HuH-7 (cell line): ENCODE data around the gene DOP1A.

Source experiments
- DNase-seq: peaks from one replicate; pipeline ENCODE4 v3.0.0; 2011; ENCODE audit warnings: low spot score

The DOP1A gene

DNA sequence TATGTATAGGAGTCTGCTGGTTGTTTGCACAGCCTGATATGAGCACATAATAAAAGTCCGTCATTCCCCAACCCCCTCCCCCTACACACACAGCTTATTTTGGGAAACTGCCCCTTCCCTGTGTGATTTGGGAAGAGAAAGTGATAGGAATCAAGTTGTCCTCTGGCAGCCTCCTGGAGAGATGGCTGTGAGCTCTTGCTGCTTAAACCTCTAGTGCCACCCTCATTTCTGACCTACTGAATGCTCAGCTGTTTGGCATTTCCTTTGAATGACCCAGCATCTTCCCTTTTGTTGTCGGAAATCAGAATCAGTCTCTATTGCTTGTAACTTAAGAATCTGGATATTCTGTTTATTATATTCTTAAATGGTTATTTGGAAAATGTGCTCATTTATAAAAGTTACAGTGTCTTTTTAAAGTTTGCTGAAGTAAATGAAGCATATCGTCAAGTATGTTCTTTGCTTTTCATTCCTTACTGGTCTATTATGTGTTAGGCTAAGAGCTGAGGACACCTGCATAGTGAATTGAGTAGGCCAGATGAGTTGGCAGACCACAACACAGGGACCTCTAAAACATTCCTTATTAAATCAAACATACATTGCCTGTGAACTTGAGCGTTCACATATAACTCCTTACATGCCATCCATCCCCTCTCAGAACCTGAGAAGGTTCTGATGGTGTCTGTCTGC is 131.2 kb downstream of the DOP1A start:
- DNase-seq: no peak

DNA sequence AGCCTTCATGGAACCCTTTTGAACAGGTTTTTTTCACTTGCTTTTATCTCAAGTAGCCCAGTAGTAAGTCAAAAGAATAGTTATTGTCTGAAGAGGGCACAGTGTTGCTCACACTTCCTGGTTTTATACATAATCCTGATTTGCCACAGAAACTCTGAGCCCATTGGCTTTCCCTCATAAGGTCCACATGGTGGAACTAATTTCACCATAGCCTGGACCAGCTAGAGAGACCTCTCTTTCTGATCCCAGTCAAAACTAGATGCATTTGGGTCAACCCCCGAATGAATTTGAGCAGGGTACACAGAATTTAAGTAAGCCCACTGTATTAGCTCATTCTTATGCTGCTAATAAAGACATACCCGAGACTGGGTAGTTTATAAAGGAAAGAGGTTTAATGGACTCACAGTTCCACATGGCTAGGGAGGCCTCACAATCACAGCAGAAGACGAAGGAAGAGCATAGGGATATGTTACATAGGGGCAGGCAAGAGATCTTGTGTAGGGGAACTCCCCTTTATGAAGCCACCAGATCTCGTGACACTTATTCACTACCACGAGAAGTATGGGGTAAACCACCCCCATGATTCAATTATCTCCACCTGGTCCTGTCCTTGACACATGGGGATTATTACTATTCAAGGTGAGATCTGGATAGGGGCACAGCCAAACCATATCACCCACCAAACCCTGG is 131.8 kb downstream of the DOP1A start:
- no peak for DNase-seq

DNA sequence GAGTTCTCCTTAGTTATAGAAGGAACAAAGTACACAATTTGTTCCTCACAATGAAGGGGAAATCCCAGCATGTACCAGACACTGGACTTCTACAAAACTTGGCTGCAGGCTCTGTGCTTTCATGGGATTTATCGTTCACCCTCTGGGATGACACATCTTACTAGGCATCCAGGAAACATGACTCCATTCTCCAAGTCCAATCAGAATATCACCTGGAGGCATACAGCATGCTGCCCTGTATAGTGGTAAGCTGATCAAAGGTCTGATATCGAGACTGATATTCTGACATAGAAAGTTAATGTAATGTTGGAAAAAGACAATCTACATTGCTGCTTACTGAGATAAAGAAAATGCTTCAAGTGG is 132.4 kb downstream of the DOP1A start:
- no peak for DNase-seq

DNA sequence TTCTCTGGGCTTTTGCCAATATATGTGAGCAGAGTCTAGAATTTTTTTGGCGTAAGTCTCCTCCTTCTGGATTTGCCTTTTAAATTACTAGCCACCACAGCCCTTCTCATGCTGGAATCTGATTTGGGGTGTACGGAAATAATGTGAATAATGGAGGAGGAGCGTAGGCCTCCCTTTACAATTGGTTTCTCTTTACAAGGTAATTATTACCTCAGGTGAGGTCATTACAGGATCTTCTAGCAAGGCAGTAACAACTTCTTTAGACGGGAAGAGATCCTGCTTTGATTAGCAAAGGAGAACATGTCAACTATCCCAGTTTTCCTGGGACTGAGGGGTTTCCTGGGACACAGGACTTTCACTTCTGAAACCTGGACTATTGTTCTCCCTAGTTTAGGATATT is 134.6 kb downstream of the DOP1A start:
- DNase-seq: no peak

DNA sequence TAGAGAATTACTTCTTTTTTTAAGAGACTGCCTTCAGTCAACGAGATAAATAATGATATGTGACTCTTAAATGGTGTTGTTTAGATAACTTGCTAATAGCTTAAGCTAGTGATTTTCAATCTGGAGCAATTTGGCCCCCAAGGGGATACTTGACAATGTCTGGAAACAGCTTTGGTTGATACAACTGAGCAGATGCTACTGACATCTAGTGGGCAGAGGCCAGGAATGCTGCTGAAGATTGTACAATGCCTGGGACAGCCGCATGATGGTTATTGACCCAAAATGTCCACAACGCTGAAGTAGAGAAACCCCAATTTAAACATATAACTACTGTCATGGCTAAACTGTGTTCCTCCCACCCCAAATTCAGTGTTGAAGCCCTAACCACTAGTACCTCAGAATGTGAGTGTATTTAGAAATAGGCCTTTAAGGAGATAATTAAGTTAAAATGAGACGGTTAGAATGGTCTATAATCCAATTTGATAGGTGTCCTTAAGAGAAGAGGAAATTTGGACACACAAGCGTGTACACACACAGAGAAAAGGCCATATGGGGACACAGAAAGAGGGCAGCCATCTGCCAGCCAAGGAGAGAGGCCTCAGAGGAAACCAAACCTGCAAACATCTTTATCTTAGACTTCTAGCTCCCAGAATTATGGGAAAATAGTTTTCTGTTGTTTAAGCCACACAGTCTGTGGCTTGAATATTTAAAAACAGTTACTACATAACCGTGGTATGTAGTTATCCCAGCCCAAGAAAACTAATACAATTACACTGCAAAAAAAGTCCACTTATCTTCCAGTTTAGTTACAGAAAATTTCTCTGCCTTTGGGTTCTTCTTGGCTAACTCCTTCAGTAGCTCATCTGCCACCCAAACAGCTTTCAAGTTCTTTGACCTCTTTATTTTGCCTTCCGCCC is 147.9 kb downstream of the DOP1A start:
- DNase-seq: peak; percentile 32

DNA sequence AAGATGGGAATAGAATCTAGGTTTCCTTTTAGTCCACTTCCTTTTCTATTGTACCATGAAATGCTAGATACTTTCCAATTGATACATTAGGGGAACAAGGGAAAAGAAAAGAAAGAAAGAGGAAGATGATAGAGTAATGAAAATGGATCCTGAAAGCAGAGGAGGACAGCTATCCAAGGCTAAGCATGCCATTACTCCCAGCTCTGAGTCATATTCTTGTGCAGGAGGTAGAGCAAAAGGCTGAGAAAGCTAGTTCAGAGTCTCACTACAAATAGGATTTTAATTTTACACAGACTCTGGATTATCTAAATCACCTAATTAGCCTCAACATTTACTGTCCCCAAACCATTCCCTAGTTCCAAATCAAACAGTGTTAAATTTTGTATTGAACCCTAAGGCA is 149.3 kb downstream of the DOP1A start:
- DNase-seq: no peak
